Neural progenitor cell (in vitro differentiated cells): ENCODE measurements around the gene TRIM38. TPM values are rescaled to one million over a fixed set of nuclear protein-coding genes. Genes with fewer than 3 reads are reported as not detected.
"Not testable (repeated sequence)": the region's sequence is repeated elsewhere in the genome, so short reads cannot be mapped to it uniquely, and the experiment has no call there.

Experiments
- DNase-seq: peaks from one replicate; pipeline ENCODE4 v3.0.0-alpha.2; 2016; ENCODE audit warnings: low spot score
- H2AFZ ChIP-seq: fragments of 200-600 bp; sonication (generic); replicated peaks from 2 replicates; pipeline ENCODE4 v1.6.1; 2016; ENCODE audit warnings: antibody characterized with exemption
- H3F3A ChIP-seq: fragments of 200-600 bp; sonication (generic); 2 replicates; pipeline ENCODE4 v1.6.1; 2016; ENCODE audit warnings: antibody characterized with exemption, low read depth
- H3K27ac ChIP-seq: fragments of 200-600 bp; sonication (generic); 2 replicates; pipeline ENCODE4 v1.5.1; 2016; ENCODE audit warnings: mild to moderate bottlenecking
- H3K27me3 ChIP-seq: fragments of 200-600 bp; sonication (generic); 2 replicates; pipeline ENCODE4 v1.6.1; 2016; ENCODE audit warnings: mild to moderate bottlenecking, moderate library complexity
- H3K36me3 ChIP-seq: fragments of 200-600 bp; sonication (generic); 2 replicates; pipeline ENCODE4 v1.5.1; 2016
- H3K4me1 ChIP-seq: fragments of 200-600 bp; sonication (generic); 2 replicates; pipeline ENCODE4 v1.6.1; 2016; ENCODE audit warnings: mixed run types
- H3K4me2 ChIP-seq: fragments of 200-600 bp; sonication (generic); 2 replicates; pipeline ENCODE4 v1.6.1; 2016
- H3K4me3 ChIP-seq: fragments of 200-600 bp; sonication (generic); 2 replicates; pipeline ENCODE4 v1.5.1; 2016
- H3K79me2 ChIP-seq: fragments of 200-600 bp; sonication (generic); 2 replicates; pipeline ENCODE4 v1.6.1; 2016; ENCODE audit warnings: low read depth
- H3K9ac ChIP-seq: fragments of 200-600 bp; sonication (generic); 2 replicates; pipeline ENCODE4 v1.6.1; 2016
- H3K9me3 ChIP-seq: fragments of 200-600 bp; sonication (generic); 2 replicates; pipeline ENCODE4 v1.5.1; 2016; ENCODE audit warnings: low read depth
- H4K20me1 ChIP-seq: fragments of 200-600 bp; sonication (generic); 2 replicates; pipeline ENCODE4 v1.6.1; 2016; ENCODE audit warnings: low read depth
- H3K27ac Mint-ChIP-seq: 3 replicates; pipeline ENCODE4 v1.8.0; 2021; ENCODE audit warnings: mixed read lengths
- H3K27me3 Mint-ChIP-seq: 2 replicates; pipeline ENCODE4 v1.8.0; 2022; ENCODE audit warnings: low read depth, mild to moderate bottlenecking, inconsistent platforms, moderate library complexity, mixed read lengths; ENCODE audit not compliant: insufficient read depth
- H3K36me3 Mint-ChIP-seq: 3 replicates; pipeline ENCODE4 v1.8.0; 2021; ENCODE audit warnings: mixed read lengths
- H3K4me1 Mint-ChIP-seq: 3 replicates; pipeline ENCODE4 v1.8.0; 2021; ENCODE audit warnings: mixed read lengths
- H3K4me3 Mint-ChIP-seq: 3 replicates; pipeline ENCODE4 v1.8.0; 2021; ENCODE audit warnings: mild to moderate bottlenecking, moderate library complexity, mixed read lengths
- H3K9me3 Mint-ChIP-seq: 3 replicates; pipeline ENCODE4 v1.8.0; 2020; ENCODE audit warnings: mixed read lengths
- CTCF ChIP-seq: fragments of 200-600 bp; sonication (generic); IDR thresholded peaks from 2 replicates; pipeline ENCODE4 v1.5.1; 2017; ENCODE audit warnings: antibody characterized with exemption, mild to moderate bottlenecking
- EZH2 ChIP-seq: fragments of 200-600 bp; sonication (generic); IDR thresholded peaks from 2 replicates; pipeline ENCODE4 v1.6.1; 2017; ENCODE audit warnings: antibody characterized with exemption, mild to moderate bottlenecking, moderate library complexity
- EZH2phosphoT487 ChIP-seq: fragments of 200-600 bp; sonication (generic); IDR thresholded peaks from 2 replicates; pipeline ENCODE4 v1.6.1; 2017; ENCODE audit warnings: antibody characterized with exemption
- total RNA-seq: library from RNA; depleted of rRNA; stranded (reverse); fragments of >200 nt; gene quantifications from 2 replicates; pipeline ENCODE4 v1.2.3, GENCODE V29; 2015; ENCODE audit warnings: low replicate concordance

TRIM38 gene
- total RNA-seq, 1 donor from 2014 or later, result 0.30 TPM

- no peak for TF ChIP-seq EZH2phosphoT487
- TF ChIP-seq EZH2, result no peak
- TF ChIP-seq CTCF, result no peak
- no peaks in the 10 kb centered on the region for H3K4me1 ChIP-seq
- H3K4me2 ChIP-seq, result no peak overlapping the region
- no peaks in the 10 kb centered on the region for H3K27me3 Mint-ChIP-seq
- H3K4me3 ChIP-seq, result no peak overlapping the region
- H3K9me3 ChIP-seq, result no peaks in the 10 kb centered on the region
- no peaks in the 10 kb centered on the region for H4K20me1 ChIP-seq
- no peaks in the 10 kb centered on the region for H3K27me3 ChIP-seq
- H2AFZ ChIP-seq, result no peak overlapping the region
- H3K79me2 ChIP-seq, result no peaks in the 10 kb centered on the region
- no peak overlapping the region for H3K27ac Mint-ChIP-seq
- H3K4me3 Mint-ChIP-seq, result no peak overlapping the region
- no peaks in the 10 kb centered on the region for H3K4me1 Mint-ChIP-seq
- H3K9me3 Mint-ChIP-seq, result peaks cover 8% of the 10 kb centered on the region
- H3K36me3 Mint-ChIP-seq, result no peaks in the 10 kb centered on the region
- no peak overlapping the region for H3K27ac ChIP-seq
- no peak overlapping the region for H3K9ac ChIP-seq
- no peaks in the 10 kb centered on the region for H3K36me3 ChIP-seq
- no peak for DNase-seq
- no peaks in the 10 kb centered on the region for H3F3A ChIP-seq
These were observed 16.0 kb upstream of the TRIM38 start for GRCh38 chr6:25946631-25947030.

GRCh38 chr6:25947492-25947891 is 15.1 kb upstream of the TRIM38 start:
- not testable (repeated sequence) for H3K9ac ChIP-seq, H4K20me1 ChIP-seq, H3K4me3 Mint-ChIP-seq, H3F3A ChIP-seq, H3K27me3 ChIP-seq, H3K79me2 ChIP-seq, H3K9me3 ChIP-seq, H3K4me3 ChIP-seq, H3K4me1 ChIP-seq, H3K4me2 ChIP-seq, H3K36me3 ChIP-seq, H2AFZ ChIP-seq, DNase-seq, H3K27ac Mint-ChIP-seq, H3K36me3 Mint-ChIP-seq, H3K27me3 Mint-ChIP-seq, H3K9me3 Mint-ChIP-seq, H3K27ac ChIP-seq, H3K4me1 Mint-ChIP-seq

- Mint-ChIP-seq H3K4me1 (no peaks in the 10 kb centered on the region), H3K4me3 (no peak overlapping the region), H3K36me3 (no peaks in the 10 kb centered on the region), H3K27me3 (no peaks in the 10 kb centered on the region), H3K27ac (no peak overlapping the region), H3K9me3 (peaks cover 8% of the 10 kb centered on the region)
- Histone ChIP-seq H3K27me3 (no peaks in the 10 kb centered on the region), H4K20me1 (no peaks in the 10 kb centered on the region), H2AFZ (no peak overlapping the region), H3K9ac (no peak overlapping the region), H3K4me2 (no peak overlapping the region), H3K4me1 (no peaks in the 10 kb centered on the region), H3K27ac (no peak overlapping the region), H3F3A (no peaks in the 10 kb centered on the region), H3K9me3 (no peaks in the 10 kb centered on the region), H3K36me3 (no peaks in the 10 kb centered on the region), H3K4me3 (no peak overlapping the region), H3K79me2 (no peaks in the 10 kb centered on the region)
- TF ChIP-seq CTCF (no peak), EZH2 (no peak), EZH2phosphoT487 (no peak)
- no peak for DNase-seq
These were observed 12.9 kb upstream of the TRIM38 start for GRCh38 chr6:25949695-25950094.

- no peaks in the 10 kb centered on the region for H3K27me3 Mint-ChIP-seq
- H3K4me3 ChIP-seq, result no peak overlapping the region
- no peaks in the 10 kb centered on the region for H4K20me1 ChIP-seq
- no peak overlapping the region for H3K4me3 Mint-ChIP-seq
- no peak overlapping the region for H3K27ac ChIP-seq
- no peaks in the 10 kb centered on the region for H3K9me3 ChIP-seq
- no peaks in the 10 kb centered on the region for H3F3A ChIP-seq
- no peaks in the 10 kb centered on the region for H3K36me3 Mint-ChIP-seq
- H3K79me2 ChIP-seq, result no peaks in the 10 kb centered on the region
- no peak overlapping the region for H3K4me2 ChIP-seq
- H3K36me3 ChIP-seq, result no peaks in the 10 kb centered on the region
- TF ChIP-seq EZH2 (no peak), CTCF (no peak), EZH2phosphoT487 (no peak)
- H3K4me1 Mint-ChIP-seq, result no peaks in the 10 kb centered on the region
- no peak for DNase-seq
- no peak overlapping the region for H2AFZ ChIP-seq
- peaks cover 8% of the 10 kb centered on the region for H3K9me3 Mint-ChIP-seq
- H3K9ac ChIP-seq, result no peak overlapping the region
- no peaks in the 10 kb centered on the region for H3K27me3 ChIP-seq
- H3K4me1 ChIP-seq, result no peaks in the 10 kb centered on the region
- no peak overlapping the region for H3K27ac Mint-ChIP-seq
These were observed 12.3 kb upstream of the TRIM38 start for GRCh38 chr6:25950297-25950696.
